A549 (cell line): ENCODE measurements around the gene HSD11B1L. TPM values are rescaled to one million over a fixed set of nuclear protein-coding genes. Genes with fewer than 3 reads are reported as not detected.
A peak's percentile ranks its signal among the peaks of the same experiment; 100 is the strongest.

Experiments
- ATAC-seq, 2 experiments: fragments of 200-7000 bp in 1 of 2; fragments of >200 bp in 1 of 2; cut with Nextera tagmentation in 1 of 2; cut with Tn5 transposase in 1 of 2; 3 replicates each; pipeline versions ENCODE4 v1.8.0 to v1.9.1; 2018 to 2020; ENCODE audit warnings: mild to moderate bottlenecking in 1 of 2, moderate library complexity in 1 of 2
- CTCF ChIA-PET: fragments of 300-600 bp; sonication (Branson Sonifier 250); formaldehyde crosslinking; extraction: SDS; loops from one replicate; lab custom pipeline; 2021; ENCODE audit warnings: antibody characterized with exemption, inconsistent platforms; lab: Yijun Ruan, JAX
- POLR2A ChIA-PET: fragments of 350-600 bp; formaldehyde crosslinking; extraction: SDS; loops from one replicate; lab custom pipeline; 2021; ENCODE audit warnings: antibody characterized with exemption, inconsistent platforms; lab: Yijun Ruan, JAX
- DNase-seq, 2 experiments: peaks; one replicate each; pipeline versions ENCODE4 v3.0.0 to v3.0.0-alpha.2; 2011 to 2016; ENCODE audit warnings: low read depth in 1 of 2, low spot score in 1 of 2
- FAIRE-seq: peaks from 2 replicates; lab custom pipeline; 2011; peaks lifted over from hg19 to GRCh38; lab: Jason Lieb, UNC
- H3K27ac ChIP-seq, 2 experiments: fragments of >200 bp; sonication (Bioruptor Twin); formaldehyde crosslinking; 3 replicates each; pipeline ENCODE4 v1.5.1; 2016 to 2017
- H3K4me1 ChIP-seq: fragments of >200 bp; sonication (Bioruptor Twin); formaldehyde crosslinking; 3 replicates; pipeline ENCODE4 v1.6.1; 2016
- H3K4me2 ChIP-seq: fragments of >200 bp; sonication (Bioruptor Twin); formaldehyde crosslinking; 3 replicates; pipeline ENCODE4 v1.6.1; 2016
- H3K4me3 ChIP-seq: fragments of >200 bp; sonication (Bioruptor Twin); formaldehyde crosslinking; 3 replicates; pipeline ENCODE4 v1.5.1; 2016
- H3K9me3 ChIP-seq: fragments of >200 bp; sonication (Bioruptor Twin); formaldehyde crosslinking; 3 replicates; pipeline ENCODE4 v1.6.1; 2016
- CBX8 ChIP-seq: fragments of 200-600 bp; sonication (generic); IDR thresholded peaks from 2 replicates; pipeline ENCODE4 v1.6.1; 2016
- CEBPB ChIP-seq, 2 experiments: fragments of >200 bp in 1 of 2; sonication (Bioruptor Twin) in 1 of 2; formaldehyde crosslinking in 1 of 2; IDR thresholded peaks; 2 replicates each; pipeline ENCODE4 v1.6.1; 2012 to 2016
- CTCF ChIP-seq: fragments of >200 bp; sonication (Bioruptor Twin); formaldehyde crosslinking; IDR thresholded peaks from 3 replicates; pipeline ENCODE4 v1.5.1; 2016
- EHF ChIP-seq: fragments of 250-450 bp; sonication (Bioruptor Pico); IDR thresholded peaks from 2 replicates; pipeline ENCODE4 v1.5.0; 2020; ENCODE audit warnings: mild to moderate bottlenecking
- ESRRA ChIP-seq: fragments of 150-350 bp; IDR thresholded peaks from 2 replicates; pipeline ENCODE4 v1.6.1; 2014; ENCODE audit warnings: mild to moderate bottlenecking, low read length, borderline replicate concordance
- HMGXB4 ChIP-seq: fragments of 250-450 bp; sonication (Bioruptor Pico); IDR thresholded peaks from 2 replicates; pipeline ENCODE4 v1.5.0; 2021; ENCODE audit warnings: mild to moderate bottlenecking, moderate library complexity, borderline replicate concordance
- HOXA7 ChIP-seq: fragments of 250-450 bp; sonication (Bioruptor Pico); IDR thresholded peaks from 2 replicates; pipeline ENCODE4 v1.5.0; 2020; ENCODE audit warnings: mild to moderate bottlenecking, moderate library complexity
- HOXB13 ChIP-seq: fragments of 250-450 bp; sonication (Bioruptor Pico); IDR thresholded peaks from 2 replicates; pipeline ENCODE4 v1.5.0; 2020; ENCODE audit warnings: low read depth, mild to moderate bottlenecking, moderate library complexity
- HOXB5 ChIP-seq: fragments of 250-450 bp; sonication (Bioruptor Pico); IDR thresholded peaks from 2 replicates; pipeline ENCODE4 v1.5.0; 2020; ENCODE audit warnings: mild to moderate bottlenecking, moderate library complexity
- JUN ChIP-seq, 2 experiments: fragments of >200 bp; sonication (Bioruptor Twin); formaldehyde crosslinking; IDR thresholded peaks; 2 replicates in 1 of 2; 3 replicates in 1 of 2; pipeline ENCODE4 v1.6.1; 2016 to 2017
- MAFK ChIP-seq: fragments of 450-650 bp; IDR thresholded peaks from 2 replicates; pipeline ENCODE4 v1.6.1; 2014; ENCODE audit not compliant: partially characterized antibody
- NPAS2 ChIP-seq: fragments of 250-450 bp; sonication (Bioruptor Pico); IDR thresholded peaks from 2 replicates; pipeline ENCODE4 v1.8.0; 2022; ENCODE audit warnings: mild to moderate bottlenecking, moderate library complexity, borderline replicate concordance
- NR3C1 ChIP-seq: fragments of >200 bp; sonication (Bioruptor Twin); formaldehyde crosslinking; IDR thresholded peaks from 3 replicates; pipeline ENCODE4 v1.6.1; 2017
- POLR2A ChIP-seq: IDR thresholded peaks from 2 replicates; pipeline ENCODE4 v1.6.1; 2012; ENCODE audit warnings: mild to moderate bottlenecking, low read length
- RAD21 ChIP-seq, 2 experiments: fragments of >200 bp in 1 of 2; sonication (Bioruptor Twin) in 1 of 2; formaldehyde crosslinking in 1 of 2; IDR thresholded peaks in 1 of 2; conservative IDR thresholded peaks in 1 of 2; 2 replicates in 1 of 2; 3 replicates in 1 of 2; pipeline ENCODE4 v1.6.1; 2012 to 2018; ENCODE audit warnings: inconsistent platforms in 1 of 2
- RARB ChIP-seq: fragments of 250-450 bp; sonication (Bioruptor Pico); IDR thresholded peaks from 2 replicates; pipeline ENCODE4 v1.8.0; 2021; ENCODE audit warnings: mild to moderate bottlenecking, moderate library complexity
- REST ChIP-seq: fragments of 200-600 bp; sonication (generic); IDR thresholded peaks from 2 replicates; pipeline ENCODE4 v1.6.1; 2016; ENCODE audit warnings: antibody characterized with exemption, mild to moderate bottlenecking, moderate library complexity
- RFX5 ChIP-seq: fragments of 450-650 bp; IDR thresholded peaks from 2 replicates; pipeline ENCODE4 v1.7.1; 2014; ENCODE audit warnings: antibody characterized with exemption, mild to moderate bottlenecking, moderate library complexity
- RNF2 ChIP-seq: fragments of 200-600 bp; sonication (generic); IDR thresholded peaks from 2 replicates; pipeline ENCODE4 v1.6.1; 2016; ENCODE audit warnings: low read depth, mild to moderate bottlenecking, antibody characterized with exemption, moderate library complexity, borderline replicate concordance
- SREBF2 ChIP-seq: fragments of 450-650 bp; IDR thresholded peaks from 2 replicates; pipeline ENCODE4 v1.6.1; 2014; ENCODE audit warnings: mild to moderate bottlenecking, moderate library complexity
- TP53 ChIP-seq: fragments of 250-450 bp; sonication (Bioruptor Pico); IDR thresholded peaks from 2 replicates; pipeline ENCODE4 v1.5.0; 2021; ENCODE audit warnings: mild to moderate bottlenecking, moderate library complexity
- ZNF302 ChIP-seq: fragments of 250-450 bp; sonication (Bioruptor Pico); IDR thresholded peaks from 2 replicates; pipeline ENCODE4 v1.9.0; 2021; ENCODE audit warnings: inconsistent platforms, mild to moderate bottlenecking, moderate library complexity
- WGBS: methylation state at CpG from one replicate; pipeline ENCODE4 v1.1.6; 2017; ENCODE audit errors: missing lambda C conversion rate; 5-methylcytosine and 5-hydroxymethylcytosine counted together
- polyA plus RNA-seq, 4 experiments: library from polyadenylated mRNA; depleted of rRNA in 3 of 4; stranded (reverse); fragments of >200 nt; fragmentation: RNase III in 1 of 4; extraction: RNeasy Plus Mini Kit Qiagen cat#74134 plus additional on column Dnase treatment in 1 of 4; gene quantifications; 2 replicates in 3 of 4; 3 replicates in 1 of 4; pipeline ENCODE4 v1.2.3, GENCODE V29; 2011 to 2017

Gene HSD11B1L
- polyA plus RNA-seq, 2 of the 4 experiments (the other 2 are of a cell fraction): 2.8 to 4.8 TPM

GRCh38 chr19:5666921-5667610 is 13.8 kb upstream of the HSD11B1L start:
- no peak; a peak in 1 of 6 replicates for ATAC-seq
- POLR2A ChIA-PET: no interaction called here
- CTCF ChIA-PET: interaction anchor here (0.6 kb wide), 1 partner anchor 348 kb away, joined by 3 read pairs; no protein-coding TSS in a partner anchor

GRCh38 chr19:5667751-5668271 is 13.0 kb upstream of the HSD11B1L start:
- H3K9me3 ChIP-seq: no peaks in the 10 kb centered on the region
- no peak overlapping the region for H3K27ac ChIP-seq
- DNase-seq: no peak
- H3K4me2 ChIP-seq: no peak overlapping the region
- ChIA-PET POLR2A (no interaction called here), CTCF (no interaction called here)
- H3K4me3 ChIP-seq: no peak overlapping the region
- peaks cover 14% of the 10 kb centered on the region for H3K4me1 ChIP-seq
- WGBS: 91% methylated on average over 7 of the region's 22 CpGs
- no peak for FAIRE-seq
- TF ChIP-seq CBX8: no peak
- 0 out of 6 replicates have a peak, but pooled peaks have one; percentile 11 to 19 for ATAC-seq

More at GRCh38 chr19:5666921-5667610, 13.8 kb upstream of the HSD11B1L start:
- TF ChIP-seq HOXA7 (no peak), POLR2A (no peak), HOXB13 (CRISPR knock-in tag) (no peak), JUN (IDR thresholded peaks at IDR 0.05) (no peak), SREBF2 (no peak), NPAS2 (CRISPR knock-in tag) (no peak)
- H3K4me1 ChIP-seq: peaks cover 14% of the 10 kb centered on the region
- FAIRE-seq (no peak), DNase-seq (no peak)
- H3K9me3 ChIP-seq: no peaks in the 10 kb centered on the region
- no peak overlapping the region for H3K4me2 ChIP-seq
- no peak overlapping the region for H3K27ac ChIP-seq
- 88% methylated on average over 14 of the region's 26 CpGs for WGBS
- no peak overlapping the region for H3K4me3 ChIP-seq

- peaks cover 14% of the 10 kb centered on the region for H3K4me1 ChIP-seq
- TF ChIP-seq TP53 (no peak), CEBPB (IDR thresholded peaks at IDR 0.05) (no peak), EHF (CRISPR knock-in tag) (no peak)
These were observed 11.6 kb upstream of the HSD11B1L start for GRCh38 chr19:5669212-5669611.

GRCh38 chr19:5671600-5671999 is 9.2 kb upstream of the HSD11B1L start:
- DNase-seq: no peak
- Histone ChIP-seq H3K4me2 (no peak overlapping the region), H3K4me3 (no peak overlapping the region)
- no peak for TF ChIP-seq RNF2
- no peak for TF ChIP-seq CTCF
- TF ChIP-seq EHF (CRISPR knock-in tag): no peak
- TF ChIP-seq RFX5: no peak
- TF ChIP-seq HMGXB4 (CRISPR knock-in tag): no peak
- no peak for TF ChIP-seq ZNF302 (CRISPR knock-in tag)
- TF ChIP-seq RARB (CRISPR knock-in tag): no peak
- TF ChIP-seq ESRRA: no peak
- no peak for TF ChIP-seq HOXB5
- TF ChIP-seq REST: no peak
- TF ChIP-seq RAD21 (conservative IDR thresholded peaks at IDR 0.05 in 1 of 2, IDR thresholded peaks at IDR 0.05 in 1 of 2): no peak
- no peak for TF ChIP-seq MAFK
- no peak for TF ChIP-seq NR3C1
- TF ChIP-seq, all 56 proteins: peak for 0
- no peak overlapping the region for H3K27ac ChIP-seq
- no peak for FAIRE-seq
- WGBS: 92% methylated on average over 7 of the region's 7 CpGs
- CTCF ChIA-PET: interaction anchor here (0.6 kb wide), 1 partner anchor 38 kb away, joined by 4 read pairs; no protein-coding TSS in a partner anchor
- H3K9me3 ChIP-seq: no peaks in the 10 kb centered on the region
- ATAC-seq: no peak
- POLR2A ChIA-PET: no interaction called here
- H3K4me1 ChIP-seq: no peaks in the 10 kb centered on the region

More at GRCh38 chr19:5669212-5669611, 11.6 kb upstream of the HSD11B1L start:
- FAIRE-seq: no peak
- Histone ChIP-seq H3K4me2 (no peak overlapping the region), H3K9me3 (no peaks in the 10 kb centered on the region), H3K27ac (no peak overlapping the region), H3K4me3 (no peak overlapping the region)
- 88% methylated on average over 9 of the region's 11 CpGs for WGBS
- ChIA-PET CTCF (interaction anchor here (1.1 kb wide), 1 partner anchor 14 kb away, joined by 3 read pairs; no protein-coding TSS in a partner anchor), POLR2A (no interaction called here)
- DNase-seq: no peak
- no peak for ATAC-seq
